SJCRH30 (cell line): ENCODE data around the gene ATP6AP1. TPM values are rescaled to one million over a fixed set of nuclear protein-coding genes. Genes with fewer than 3 reads are reported as not detected.

Experiments
- DNase-seq, 2 experiments: peaks; one replicate each; pipeline ENCODE4 v3.0.0-alpha.2; 2015 to 2020
- H3K27ac ChIP-seq: fragments of 250-450 bp; sonication (Bioruptor Pico); 2 replicates; pipeline ENCODE4 v1.5.1; 2020; ENCODE audit warnings: mild to moderate bottlenecking, moderate library complexity
- H3K27me3 ChIP-seq: fragments of 250-450 bp; sonication (Bioruptor Pico); 2 replicates; pipeline ENCODE4 v1.5.1; 2020; ENCODE audit warnings: mild to moderate bottlenecking, moderate library complexity
- H3K36me3 ChIP-seq: fragments of 250-450 bp; sonication (Bioruptor Pico); 2 replicates; pipeline ENCODE4 v1.5.1; 2020; ENCODE audit warnings: mild to moderate bottlenecking, moderate library complexity
- H3K4me1 ChIP-seq: fragments of 250-450 bp; sonication (Bioruptor Pico); 2 replicates; pipeline ENCODE4 v1.5.1; 2020; ENCODE audit warnings: mild to moderate bottlenecking, moderate library complexity
- H3K4me3 ChIP-seq: fragments of 250-450 bp; sonication (Bioruptor Pico); 2 replicates; pipeline ENCODE4 v1.5.1; 2020; ENCODE audit warnings: mild to moderate bottlenecking, moderate library complexity
- H3K9me3 ChIP-seq: fragments of 250-450 bp; sonication (Bioruptor Pico); replicated peaks from 2 replicates; pipeline ENCODE4 v1.5.1; 2020; ENCODE audit warnings: mild to moderate bottlenecking, moderate library complexity
- total RNA-seq: library from RNA; depleted of rRNA; stranded (reverse); fragments of >200 nt; shearing (Covaris generic); gene quantifications from 2 replicates; pipeline ENCODE4 v1.2.3, GENCODE V29; 2014

The ATP6AP1 gene
- total RNA-seq, 1 experiment from 2014 or later: 30.4 TPM

DNA sequence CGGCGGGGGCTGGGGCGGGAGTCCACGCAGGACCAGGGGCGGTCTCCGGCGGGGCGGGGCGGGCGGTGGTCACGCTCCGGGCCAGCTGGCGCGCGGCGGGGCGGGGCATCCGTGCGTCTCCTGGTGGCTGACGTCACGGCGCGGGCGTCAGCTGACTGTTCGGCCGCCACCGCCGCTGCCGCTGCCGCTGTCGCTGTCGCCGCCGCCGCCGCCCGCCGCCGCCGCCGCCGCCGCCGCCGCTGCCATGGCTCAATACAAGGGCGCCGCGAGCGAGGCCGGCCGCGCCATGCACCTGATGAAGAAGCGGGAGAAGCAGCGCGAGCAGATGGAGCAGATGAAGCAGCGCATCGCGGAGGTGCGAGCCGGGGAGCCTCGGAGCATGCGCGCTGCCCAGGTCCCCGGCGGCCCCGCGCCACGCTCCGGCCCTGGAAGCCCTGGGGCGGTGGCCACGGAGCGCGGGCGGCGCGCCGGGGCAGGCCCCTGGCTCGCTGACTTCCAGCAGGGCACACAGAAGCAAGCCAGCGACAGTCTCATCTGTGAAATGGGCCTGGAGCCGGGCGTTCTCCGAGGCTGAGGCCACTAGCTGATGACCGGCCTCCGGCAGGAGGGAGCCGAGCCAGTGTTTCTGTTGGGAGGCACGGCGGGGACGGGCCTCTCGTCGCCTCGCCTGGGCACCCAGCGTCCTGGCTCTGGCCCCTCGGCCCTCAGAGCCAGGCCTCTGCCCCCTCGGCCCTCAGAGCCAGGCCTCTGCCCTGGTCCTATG lies 15.7 kb downstream of the ATP6AP1 start, which contains the start of gene FAM50A:
Gene FAM50A, plus strand, starts transcription at position 150 of the 763 bp plus-strand sequence. Its CDS starts 95 bp downstream, at position 245.
- Histone ChIP-seq H3K9me3 (no peaks in the 10 kb centered on the region), H3K4me3 (peak within 1 kb of the TSS; percentile 84), H3K27ac (peak within 1 kb of the TSS; percentile 33), H3K36me3 (0 out of 2 replicates have a peak, but pooled peaks cover 3% of the 10 kb centered on the region), H3K27me3 (no peaks in the 10 kb centered on the region), H3K4me1 (no peaks in the 10 kb centered on the region)
- peak; percentile 63 to 70 for DNase-seq

DNA sequence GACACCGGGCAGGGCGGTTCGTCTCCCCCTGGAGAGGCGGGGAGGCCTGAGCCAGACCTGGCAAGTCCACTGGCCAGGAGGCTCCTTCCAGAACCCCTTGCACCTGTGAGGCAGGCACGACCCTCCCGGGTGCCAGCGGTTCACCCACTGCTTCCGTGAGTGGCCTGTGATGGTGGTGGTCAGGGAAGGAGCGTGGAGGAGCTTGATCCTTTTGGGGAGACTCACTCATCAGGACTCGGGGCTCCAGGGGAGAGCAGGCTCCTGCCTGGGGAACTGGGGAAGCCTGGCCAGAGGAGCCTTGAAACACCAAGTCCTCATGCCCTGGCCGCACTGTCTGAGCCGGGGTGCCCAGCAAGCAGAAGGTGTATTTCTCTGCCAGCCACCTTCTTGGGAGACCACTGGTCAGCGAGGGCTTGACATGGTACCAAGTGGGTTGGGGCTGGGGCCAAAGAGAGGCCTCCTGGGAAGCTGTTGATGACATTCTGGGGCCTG lies 16.3 kb downstream of the ATP6AP1 start:
- Histone ChIP-seq H3K4me3 (peak overlapping the region; percentile 84), H3K27me3 (no peaks in the 10 kb centered on the region), H3K27ac (peak overlapping the region; percentile 14; the same call in 1 of the 2 replicates), H3K36me3 (0 out of 2 replicates have a peak, but pooled peaks cover 3% of the 10 kb centered on the region), H3K4me1 (no peaks in the 10 kb centered on the region), H3K9me3 (no peaks in the 10 kb centered on the region)
- DNase-seq: no peak

DNA sequence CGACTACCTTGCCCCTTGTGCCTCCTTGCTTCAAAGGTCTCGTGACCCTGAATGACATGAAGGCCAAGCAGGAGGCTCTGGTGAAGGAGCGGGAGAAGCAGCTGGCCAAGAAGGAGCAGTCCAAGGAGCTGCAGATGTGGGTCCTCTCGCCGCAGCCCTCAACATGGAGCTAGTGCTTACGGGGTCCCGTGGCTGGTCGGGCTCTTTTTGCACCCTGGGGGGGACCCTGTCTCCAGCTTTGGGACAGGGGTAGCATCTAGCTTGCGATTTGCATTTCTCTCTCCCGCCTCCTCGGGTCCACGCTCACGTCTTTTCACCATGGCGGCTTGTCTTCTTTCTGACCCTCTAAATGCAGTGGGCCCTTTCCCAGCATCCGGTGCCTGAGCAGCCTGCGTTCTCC lies 17.3 kb downstream of the ATP6AP1 start:
- no peak overlapping the region for H3K27ac ChIP-seq
- H3K9me3 ChIP-seq: no peaks in the 10 kb centered on the region
- H3K4me3 ChIP-seq: no peak overlapping the region
- 0 out of 2 replicates have a peak, but pooled peaks cover 3% of the 10 kb centered on the region for H3K36me3 ChIP-seq
- H3K4me1 ChIP-seq: no peaks in the 10 kb centered on the region
- H3K27me3 ChIP-seq: no peaks in the 10 kb centered on the region
- DNase-seq: no peak

DNA sequence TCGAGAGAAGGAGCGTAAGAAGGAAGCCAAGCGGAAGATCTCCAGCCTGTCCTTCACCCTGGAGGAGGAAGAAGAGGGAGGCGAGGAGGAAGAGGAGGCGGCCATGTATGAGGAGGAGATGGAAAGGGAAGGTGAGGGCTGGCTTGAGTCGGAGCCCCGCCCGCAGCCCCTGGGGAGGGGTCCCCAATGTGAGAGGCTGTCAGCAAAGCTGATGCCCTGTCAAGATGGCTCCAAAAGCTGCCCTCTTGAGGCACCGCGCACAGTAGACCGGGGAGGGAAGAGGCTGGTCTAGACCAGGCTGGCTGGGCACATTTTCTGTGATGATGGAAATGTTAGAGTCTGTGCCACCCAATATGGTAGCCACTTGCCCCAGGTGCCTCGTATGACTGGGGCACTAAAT lies 18.0 kb downstream of the ATP6AP1 start:
- H3K36me3 ChIP-seq: 0 out of 2 replicates have a peak, but pooled peaks cover 3% of the 10 kb centered on the region
- no peaks in the 10 kb centered on the region for H3K9me3 ChIP-seq
- H3K27ac ChIP-seq: no peak overlapping the region
- no peak for DNase-seq
- H3K4me1 ChIP-seq: no peaks in the 10 kb centered on the region
- H3K4me3 ChIP-seq: no peak overlapping the region
- H3K27me3 ChIP-seq: no peaks in the 10 kb centered on the region

DNA sequence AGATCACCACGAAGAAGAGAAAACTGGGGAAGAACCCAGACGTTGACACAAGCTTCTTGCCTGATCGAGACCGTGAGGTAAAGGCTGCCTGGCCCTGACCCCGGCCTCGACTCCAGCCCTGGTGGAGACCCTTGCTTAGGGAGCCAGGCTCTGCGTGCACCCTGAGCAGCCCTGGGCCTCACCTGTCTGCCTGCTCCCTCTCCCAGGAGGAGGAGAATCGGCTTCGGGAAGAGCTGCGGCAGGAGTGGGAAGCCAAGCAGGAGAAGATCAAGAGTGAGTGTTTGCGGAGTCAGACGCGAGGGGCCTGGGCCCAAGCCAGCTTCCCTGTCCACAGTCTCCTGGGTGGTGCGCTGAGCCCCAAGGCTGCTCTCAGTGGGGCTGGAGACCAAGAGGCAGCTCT lies 20.0 kb downstream of the ATP6AP1 start:
- H3K9me3 ChIP-seq: no peaks in the 10 kb centered on the region
- no peak overlapping the region for H3K27ac ChIP-seq
- no peaks in the 10 kb centered on the region for H3K4me1 ChIP-seq
- H3K27me3 ChIP-seq: no peaks in the 10 kb centered on the region
- H3K36me3 ChIP-seq: no peaks in the 10 kb centered on the region
- H3K4me3 ChIP-seq: no peak overlapping the region
- DNase-seq: no peak

DNA sequence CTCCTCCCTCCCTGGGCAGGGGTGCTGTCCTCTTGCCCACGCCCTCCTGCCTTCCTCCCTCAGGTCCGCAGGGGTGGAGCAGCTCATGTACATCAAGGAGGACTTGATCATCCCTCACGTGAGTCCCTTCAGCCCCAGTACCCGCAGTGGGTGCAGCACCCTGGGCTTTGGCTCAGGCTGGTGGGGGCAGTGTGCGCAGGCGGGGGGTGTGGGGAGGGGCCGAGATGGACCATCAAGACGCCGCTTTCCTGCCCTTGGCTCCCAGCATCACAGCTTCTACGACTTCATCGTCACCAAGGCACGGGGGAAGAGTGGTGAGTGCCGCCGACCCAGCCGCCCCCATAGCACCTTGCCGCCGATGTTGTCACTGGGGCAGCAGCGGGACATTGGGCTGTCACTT lies 21.1 kb downstream of the ATP6AP1 start:
- Histone ChIP-seq H3K9me3 (no peaks in the 10 kb centered on the region), H3K4me1 (no peaks in the 10 kb centered on the region), H3K36me3 (no peaks in the 10 kb centered on the region), H3K27ac (no peak overlapping the region), H3K27me3 (no peaks in the 10 kb centered on the region), H3K4me3 (no peak overlapping the region)
- DNase-seq: no peak

DNA sequence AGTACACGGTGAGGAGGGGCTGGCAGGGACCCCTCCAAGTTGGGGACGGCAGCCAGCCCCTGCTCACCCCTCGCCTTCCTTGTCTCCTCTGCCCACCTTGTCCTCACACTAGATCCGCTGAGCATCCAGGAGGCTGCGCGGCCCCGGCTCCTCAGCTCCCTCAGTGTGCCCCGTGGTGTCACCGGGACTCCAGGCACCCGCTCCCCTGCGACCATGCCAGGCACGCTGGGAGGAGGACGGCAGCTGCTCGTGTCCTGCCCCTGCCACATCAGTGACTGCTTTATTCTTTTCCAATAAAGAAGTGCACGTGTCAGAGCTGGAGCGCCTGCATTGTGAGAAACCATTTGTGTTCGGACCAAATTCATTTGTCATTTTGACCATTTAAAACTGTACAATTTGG lies 21.8 kb downstream of the ATP6AP1 start:
- Histone ChIP-seq H3K27me3 (no peaks in the 10 kb centered on the region), H3K4me1 (no peaks in the 10 kb centered on the region), H3K9me3 (no peaks in the 10 kb centered on the region), H3K27ac (no peak overlapping the region), H3K4me3 (no peak overlapping the region), H3K36me3 (no peaks in the 10 kb centered on the region)
- DNase-seq: no peak

DNA sequence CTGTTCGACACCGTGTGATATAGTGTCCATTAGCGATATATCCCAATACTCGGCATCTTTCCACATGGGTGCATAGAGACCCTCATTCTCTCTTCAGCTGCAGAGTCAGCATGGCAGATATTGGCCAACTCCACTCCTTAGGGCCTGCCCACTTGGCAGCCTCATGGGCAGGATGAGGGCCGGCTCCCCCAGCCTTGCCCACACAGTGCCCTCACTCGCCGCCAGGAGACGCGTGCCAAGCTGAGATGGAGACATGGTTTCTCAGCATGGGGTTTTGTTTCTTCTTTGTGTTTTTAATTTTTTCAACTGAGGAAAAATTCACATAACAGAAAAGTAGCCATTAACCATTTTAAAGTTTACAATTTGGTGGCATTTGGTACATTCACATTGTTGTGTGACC lies 24.3 kb downstream of the ATP6AP1 start:
- Histone ChIP-seq H3K4me1 (no peaks in the 10 kb centered on the region), H3K4me3 (no peak overlapping the region), H3K9me3 (no peaks in the 10 kb centered on the region), H3K27me3 (no peaks in the 10 kb centered on the region), H3K36me3 (no peaks in the 10 kb centered on the region), H3K27ac (no peak overlapping the region)
- no peak for DNase-seq

DNA sequence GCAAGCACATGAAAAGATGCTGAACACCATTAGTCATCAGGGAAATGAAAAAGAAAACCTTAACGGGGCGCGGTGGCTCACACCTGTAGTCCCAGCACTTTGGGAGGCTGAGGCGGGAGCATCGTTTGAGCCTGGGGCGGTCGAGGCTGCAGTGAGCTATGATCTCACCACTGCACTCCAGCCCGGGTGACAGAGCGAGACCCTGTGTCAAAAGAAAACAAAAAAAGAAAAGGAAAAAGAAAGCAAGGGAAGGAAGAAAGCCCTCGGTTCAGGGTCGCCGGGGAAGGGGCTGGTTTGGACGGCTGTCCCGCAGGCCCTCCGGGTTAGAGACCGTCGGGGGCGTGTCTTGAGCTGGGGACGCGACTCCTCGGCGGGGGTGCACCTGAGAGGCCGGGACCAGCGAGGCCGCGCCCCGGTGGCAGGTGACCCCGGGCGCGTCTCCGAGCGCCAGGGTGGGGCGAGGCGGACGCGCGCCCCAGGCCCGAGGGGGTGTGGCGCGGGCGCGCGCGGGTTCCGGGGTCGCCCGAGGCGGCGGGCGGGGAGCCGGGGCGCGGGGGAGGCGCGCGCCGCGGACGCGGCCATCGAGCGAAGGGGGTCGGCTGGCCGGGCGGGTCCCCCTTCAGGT lies 29.1 kb downstream of the ATP6AP1 start:
- Histone ChIP-seq H3K4me1 (no peaks in the 10 kb centered on the region), H3K27ac (no peak overlapping the region), H3K9me3 (no peaks in the 10 kb centered on the region), H3K36me3 (no peaks in the 10 kb centered on the region), H3K4me3 (peak overlapping the region; percentile 77), H3K27me3 (no peaks in the 10 kb centered on the region)
- DNase-seq: peak; percentile 26 to 33

DNA sequence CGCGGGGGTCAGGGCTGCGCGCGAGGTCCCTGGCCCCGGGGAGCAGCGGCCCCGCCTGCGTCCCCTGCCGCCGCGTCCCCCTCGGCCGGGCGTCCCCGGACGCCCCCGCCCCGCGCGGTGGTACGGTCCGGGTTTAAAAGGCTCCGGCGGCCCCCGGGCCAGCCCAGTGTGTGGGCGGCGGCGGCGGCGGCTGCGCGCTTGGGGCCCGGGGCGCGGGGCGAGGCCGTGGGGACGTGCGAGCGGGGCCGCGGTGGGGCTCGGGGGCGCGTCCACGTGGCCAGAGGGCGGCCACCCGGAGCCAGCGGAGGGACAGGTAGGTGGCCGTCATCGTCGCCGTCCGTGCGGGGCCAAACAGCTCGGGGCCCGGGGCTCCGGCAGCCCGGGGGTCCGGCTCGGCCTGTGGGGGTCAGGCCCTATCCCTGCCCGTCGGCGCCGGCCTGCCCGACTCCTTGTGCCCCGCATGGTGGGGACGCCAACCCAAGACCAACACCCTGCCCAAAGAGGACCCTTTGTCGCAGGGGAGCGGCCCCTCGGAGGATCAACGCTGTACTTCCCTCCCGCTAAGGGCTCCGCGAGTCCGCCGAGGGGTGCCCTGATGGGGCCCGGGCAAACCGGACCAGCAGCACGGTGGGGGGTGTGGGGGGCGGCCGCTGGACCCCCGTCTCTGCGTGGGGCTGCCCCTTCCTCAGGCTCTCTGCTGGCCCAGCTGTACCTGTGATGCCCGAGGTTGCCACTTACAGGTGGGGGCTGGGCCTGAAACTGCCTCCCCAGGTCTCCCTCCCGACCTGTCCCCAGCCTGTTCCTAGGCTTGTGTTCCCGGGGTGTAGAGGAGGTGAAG lies 29.9 kb downstream of the ATP6AP1 start, which contains the start of gene PLXNA3:
Gene PLXNA3, plus strand, starts transcription at position 166 of the 838 bp plus-strand sequence. CDS start 1,903 bp downstream, outside the sequence.
- Histone ChIP-seq H3K4me3 (peak within 1 kb of the TSS; percentile 77), H3K27ac (no peak within 1 kb of the TSS), H3K4me1 (no peaks in the 10 kb centered on the region), H3K27me3 (no peaks in the 10 kb centered on the region), H3K9me3 (no peaks in the 10 kb centered on the region), H3K36me3 (no peaks in the 10 kb centered on the region)
- DNase-seq: peak; percentile 43 to 51

DNA sequence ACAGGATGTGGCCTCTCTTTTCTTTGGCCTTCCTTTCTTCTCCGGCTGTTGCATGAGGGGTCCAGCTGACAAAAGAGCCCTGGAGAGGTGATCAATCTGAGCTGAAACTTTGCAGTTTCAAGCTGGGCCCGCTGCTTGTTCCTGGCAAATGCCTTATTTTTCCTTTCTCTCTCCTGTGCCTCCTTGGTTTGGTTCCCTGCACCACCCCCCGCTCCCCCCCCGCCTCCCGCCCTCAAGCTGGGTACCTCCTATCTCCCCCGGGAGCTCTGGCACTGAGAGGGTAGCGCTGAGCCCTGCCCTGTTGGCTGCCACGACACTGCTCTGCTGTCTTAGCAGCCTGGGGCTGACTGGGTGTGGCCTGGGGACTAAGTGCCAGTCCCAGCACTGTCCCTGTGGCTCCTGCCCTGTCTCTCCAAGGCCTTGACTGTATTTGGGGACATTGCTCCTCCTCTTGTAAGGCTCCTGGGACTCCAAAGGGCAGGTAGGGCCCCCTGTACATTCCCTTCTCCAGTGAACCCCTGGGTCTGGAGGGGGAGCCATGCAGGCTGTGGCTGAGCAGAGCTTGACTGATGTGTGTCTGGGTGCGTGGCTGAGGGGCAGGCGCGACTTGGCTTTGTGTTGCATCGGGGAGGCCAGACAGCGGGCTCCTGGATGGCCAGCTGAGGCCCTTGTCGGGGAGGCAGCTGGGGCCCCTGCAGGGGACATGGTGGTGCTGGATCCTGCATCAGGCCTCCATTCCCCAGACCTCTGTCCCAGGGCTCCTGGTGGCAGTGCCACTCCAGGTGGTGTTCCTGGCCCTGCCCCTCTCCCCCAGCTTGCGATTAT lies 30.7 kb downstream of the ATP6AP1 start:
- no peaks in the 10 kb centered on the region for H3K9me3 ChIP-seq
- no peaks in the 10 kb centered on the region for H3K36me3 ChIP-seq
- peak overlapping the region; percentile 77 for H3K4me3 ChIP-seq
- no peak overlapping the region for H3K27ac ChIP-seq
- H3K27me3 ChIP-seq: no peaks in the 10 kb centered on the region
- H3K4me1 ChIP-seq: no peaks in the 10 kb centered on the region
- DNase-seq: peak; percentile 25 to 28

DNA sequence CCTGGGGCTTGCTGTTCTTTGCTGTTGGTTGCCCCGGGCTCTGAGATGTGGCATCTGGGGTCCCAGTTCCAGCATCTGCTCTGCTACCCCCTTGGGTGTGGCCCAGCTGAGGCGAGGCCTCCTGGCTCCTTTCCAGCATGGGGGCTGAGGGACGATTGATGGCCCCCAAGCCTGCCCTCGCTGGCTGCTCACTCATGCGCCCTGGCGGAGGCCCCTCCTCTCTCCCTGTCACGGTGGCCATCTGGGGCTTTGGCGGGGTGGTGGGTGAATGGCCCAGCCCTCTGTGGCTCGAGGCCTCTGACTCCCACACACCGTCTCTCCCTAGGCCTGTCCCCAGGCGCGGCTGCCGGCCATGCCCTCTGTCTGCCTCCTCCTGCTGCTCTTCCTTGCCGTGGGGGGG lies 31.4 kb downstream of the ATP6AP1 start:
- Histone ChIP-seq H3K4me3 (no peak overlapping the region; the same call in 1 of the 2 replicates), H3K4me1 (no peaks in the 10 kb centered on the region), H3K27me3 (no peaks in the 10 kb centered on the region), H3K9me3 (no peaks in the 10 kb centered on the region), H3K27ac (no peak overlapping the region), H3K36me3 (no peaks in the 10 kb centered on the region)
- DNase-seq: no peak

DNA sequence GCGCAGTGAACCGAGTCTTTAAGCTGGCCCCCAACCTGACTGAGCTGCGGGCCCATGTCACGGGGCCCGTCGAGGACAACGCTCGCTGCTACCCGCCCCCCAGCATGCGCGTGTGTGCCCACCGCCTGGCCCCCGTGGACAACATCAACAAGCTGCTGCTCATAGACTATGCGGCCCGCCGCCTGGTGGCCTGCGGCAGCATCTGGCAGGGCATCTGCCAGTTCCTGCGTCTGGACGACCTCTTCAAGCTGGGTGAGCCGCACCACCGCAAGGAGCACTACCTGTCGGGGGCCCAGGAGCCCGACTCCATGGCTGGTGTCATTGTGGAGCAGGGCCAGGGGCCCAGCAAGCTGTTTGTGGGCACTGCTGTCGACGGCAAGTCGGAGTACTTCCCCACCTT lies 31.8 kb downstream of the ATP6AP1 start:
- Histone ChIP-seq H3K9me3 (no peaks in the 10 kb centered on the region), H3K27ac (no peak overlapping the region), H3K4me1 (no peaks in the 10 kb centered on the region), H3K36me3 (no peaks in the 10 kb centered on the region), H3K4me3 (no peak overlapping the region), H3K27me3 (no peaks in the 10 kb centered on the region)
- no peak for DNase-seq

DNA sequence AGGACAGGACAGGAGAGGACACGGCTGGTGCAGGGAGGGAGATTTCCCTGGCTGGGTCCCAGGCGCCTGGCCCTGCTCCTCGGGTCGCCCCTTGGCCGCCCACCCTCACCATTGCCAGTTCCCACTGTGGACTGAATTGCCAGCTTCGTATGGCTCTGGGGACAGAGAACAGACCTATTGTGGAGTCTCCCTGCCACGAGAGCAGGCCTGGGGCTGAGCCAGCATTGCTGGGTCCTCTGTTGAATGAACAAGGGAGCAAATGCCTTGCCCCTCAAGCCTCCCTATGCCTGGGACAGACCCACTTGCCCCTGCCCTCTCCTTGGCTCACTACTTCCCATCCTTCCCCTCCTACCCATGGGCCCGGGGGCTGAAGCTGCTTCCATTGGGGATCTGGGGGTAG lies 33.9 kb downstream of the ATP6AP1 start:
- no peak for DNase-seq
- Histone ChIP-seq H3K27me3 (no peaks in the 10 kb centered on the region), H3K9me3 (no peaks in the 10 kb centered on the region), H3K4me3 (no peak overlapping the region), H3K4me1 (no peaks in the 10 kb centered on the region), H3K27ac (no peak overlapping the region), H3K36me3 (no peaks in the 10 kb centered on the region)
